GM12878 (cell line): ENCODE results near the gene ZNF445. TPM values are rescaled to one million over a fixed set of nuclear protein-coding genes. Genes with fewer than 3 reads are reported as not detected.

Experiments
- ATAC-seq: fragments of 200-7000 bp; cut with Tn5 transposase; 3 replicates; pipeline ENCODE4 v1.9.1; 2020; ENCODE audit warnings: mild to moderate bottlenecking, moderate library complexity
- BruUV-seq: library from RNA; stranded (reverse); fragments of 400-500 nt; replicated peaks from 2 replicates; lab custom pipeline; 2021; lab: Mats Ljungman, UMichigan
- CTCF ChIA-PET: fragments of 300-600 bp; sonication (Branson Sonifier 250); formaldehyde crosslinking; extraction: SDS; loops from one replicate; lab custom pipeline; 2021; ENCODE audit warnings: inconsistent platforms; lab: Yijun Ruan, JAX
- POLR2A ChIA-PET: fragments of 350-600 bp; formaldehyde crosslinking; extraction: SDS; loops from one replicate; lab custom pipeline; 2021; ENCODE audit warnings: inconsistent platforms; lab: Charles Lee
- RAD21 ChIA-PET: fragments of 300-600 bp; sonication (Branson Sonifier 250); formaldehyde crosslinking; loops from one replicate; lab custom pipeline; 2023; ENCODE audit warnings: antibody characterized with exemption; ENCODE audit not compliant: unreplicated experiment; lab: Charles Lee
- SMC1A ChIA-PET: fragments of 300-600 bp; sonication (Branson Sonifier 250); formaldehyde crosslinking; loops from one replicate; lab custom pipeline; 2023; ENCODE audit not compliant: unreplicated experiment, uncharacterized antibody; lab: Charles Lee
- DNase-seq: peaks from one replicate; pipeline ENCODE4 v3.0.0-alpha.2; 2011; ENCODE audit warnings: low read depth, low spot score
- FAIRE-seq: peaks from 3 replicates; lab custom pipeline; 2011; peaks lifted over from hg19 to GRCh38; lab: Jason Lieb, UNC
- H2AFZ ChIP-seq: 2 replicates; pipeline ENCODE4 v1.6.0; 2011; ENCODE audit warnings: low read depth, low read length, control low read depth; ENCODE audit not compliant: control insufficient read depth
- H3K27ac ChIP-seq: 2 replicates; pipeline ENCODE4 v1.5.1; 2011; ENCODE audit warnings: control low read depth; ENCODE audit not compliant: control insufficient read depth, insufficient read depth
- H3K27me3 ChIP-seq, 2 experiments: replicated peaks in 1 of 2; 2 replicates each; pipeline versions ENCODE4 v1.6.0 to v1.6.1; 2011; ENCODE audit warnings: low read length in 1 of 2; ENCODE audit not compliant: control insufficient read depth in 2 of 2, insufficient read depth in 2 of 2
- H3K36me3 ChIP-seq, 2 experiments: 2 replicates each; pipeline ENCODE4 v1.5.1; 2011; ENCODE audit warnings: low read length in 1 of 2; ENCODE audit not compliant: control insufficient read depth in 2 of 2, insufficient read depth in 2 of 2
- H3K4me1 ChIP-seq: 2 replicates; pipeline ENCODE4 v1.6.1; 2011; ENCODE audit warnings: mild to moderate bottlenecking, low read length, moderate library complexity, mixed read lengths; ENCODE audit not compliant: control insufficient read depth, insufficient read depth
- H3K4me2 ChIP-seq: 2 replicates; pipeline ENCODE4 v1.6.0; 2011; ENCODE audit warnings: control low read depth; ENCODE audit not compliant: control insufficient read depth, insufficient read depth
- H3K4me3 ChIP-seq: fragments of 200-600 bp; sonication (generic); 2 replicates; pipeline ENCODE4 v1.5.1; 2016
- H3K79me2 ChIP-seq: 2 replicates; pipeline ENCODE4 v1.6.0; 2011; ENCODE audit warnings: low read length; ENCODE audit not compliant: control insufficient read depth, insufficient read depth
- H3K9ac ChIP-seq: 2 replicates; pipeline ENCODE4 v1.8.0; 2011; ENCODE audit warnings: low read length, control low read depth, mixed read lengths; ENCODE audit not compliant: control insufficient read depth, insufficient read depth
- H3K9me3 ChIP-seq: replicated peaks from 3 replicates; pipeline ENCODE4 v1.5.1; 2011; ENCODE audit warnings: mild to moderate bottlenecking, low read length; ENCODE audit not compliant: control insufficient read depth, insufficient read depth
- H4K20me1 ChIP-seq: 2 replicates; pipeline ENCODE4 v1.6.0; 2011; ENCODE audit not compliant: control insufficient read depth, insufficient read depth
- ATF7 ChIP-seq: fragments of 450-650 bp; IDR thresholded peaks from 2 replicates; pipeline ENCODE4 v1.6.1; 2016; ENCODE audit warnings: low read depth, mild to moderate bottlenecking
- BCL3 ChIP-seq: IDR thresholded peaks from 2 replicates; pipeline ENCODE4 v1.6.1; 2011; ENCODE audit warnings: borderline replicate concordance, low read depth, mild to moderate bottlenecking, moderate library complexity, low read length; ENCODE audit not compliant: insufficient read depth, poor library complexity, severe bottlenecking
- BMI1 ChIP-seq: fragments of 450-650 bp; IDR thresholded peaks from 2 replicates; pipeline ENCODE4 v1.6.1; 2016; ENCODE audit warnings: mild to moderate bottlenecking, moderate library complexity, borderline replicate concordance
- CBFB ChIP-seq: IDR thresholded peaks from 2 replicates; pipeline ENCODE4 v1.6.1; 2016; ENCODE audit warnings: antibody characterized with exemption, low read depth
- CTCF ChIP-seq, 3 experiments: IDR thresholded peaks in 2 of 3; conservative IDR thresholded peaks in 1 of 3; 2 replicates each; pipeline ENCODE4 v1.5.1; 2011; ENCODE audit warnings: low read depth in 3 of 3, low read length in 3 of 3, mild to moderate bottlenecking in 3 of 3, control low read depth in 2 of 3, moderate library complexity in 2 of 3, inconsistent platforms in 1 of 3, mixed read lengths in 1 of 3; ENCODE audit not compliant: control insufficient read depth in 2 of 3, insufficient read depth in 1 of 3; ENCODE audit errors: extremely low read depth in 1 of 3
- CUX1 ChIP-seq: IDR thresholded peaks from 2 replicates; pipeline ENCODE4 v1.6.1; 2012; ENCODE audit warnings: improper control_type of control experiment, low read depth, low read length; ENCODE audit not compliant: insufficient replicate concordance
- EGR1 ChIP-seq, 2 experiments: IDR thresholded peaks; 1 replicate in 1 of 2; 2 replicates in 1 of 2; pipeline ENCODE4 v1.6.1; 2011 to 2012; ENCODE audit warnings: low read depth in 2 of 2, low read length in 2 of 2, borderline replicate concordance in 1 of 2, mild to moderate bottlenecking in 1 of 2, moderate library complexity in 1 of 2
- HDAC6 ChIP-seq: fragments of 200-600 bp; sonication (generic); IDR thresholded peaks from one replicate; pipeline ENCODE4 v1.8.0; 2017; ENCODE audit warnings: antibody characterized with exemption; ENCODE audit not compliant: unreplicated experiment
- IRF4 ChIP-seq: IDR thresholded peaks from 2 replicates; pipeline ENCODE4 v1.6.1; 2011; ENCODE audit warnings: low read depth, low read length
- JUND ChIP-seq: IDR thresholded peaks from 2 replicates; pipeline ENCODE4 v1.6.1; 2012; ENCODE audit warnings: low read depth, mild to moderate bottlenecking, low read length, improper control_type of control experiment, moderate library complexity
- LARP7 ChIP-seq: fragments of 450-650 bp; IDR thresholded peaks from 2 replicates; pipeline ENCODE4 v1.6.1; 2017; ENCODE audit warnings: mild to moderate bottlenecking
- MTA3 ChIP-seq: IDR thresholded peaks from 2 replicates; pipeline ENCODE4 v1.6.1; 2012; ENCODE audit warnings: low read length, inconsistent platforms, borderline replicate concordance
- RAD51 ChIP-seq: fragments of 450-650 bp; IDR thresholded peaks from 2 replicates; pipeline ENCODE4 v1.6.1; 2016; ENCODE audit warnings: moderate library complexity, mild to moderate bottlenecking, inconsistent platforms
- TCF12 ChIP-seq: IDR thresholded peaks from 2 replicates; pipeline ENCODE4 v1.6.1; 2011; ENCODE audit warnings: low read depth, mild to moderate bottlenecking, low read length
- ZSCAN29 ChIP-seq: fragments of 450-650 bp; IDR thresholded peaks from 2 replicates; pipeline ENCODE4 v1.6.1; 2017; ENCODE audit warnings: mild to moderate bottlenecking, moderate library complexity
- WGBS: methylation state at CpG from one replicate; pipeline ENCODE4 v1.1.6; 2016; ENCODE audit warnings: low lambda C conversion rate; ENCODE audit not compliant: insufficient replicate concordance, insufficient coverage; ENCODE audit errors: missing lambda C conversion rate; 5-methylcytosine and 5-hydroxymethylcytosine counted together
- in situ Hi-C: fragments of 300-500 bp; cut with MboI; formaldehyde crosslinking; loops from 9 replicates; pipeline ENCODE4 v1.14.3; 2018; ENCODE audit warnings: mixed read lengths
- intact Hi-C: fragments of 100-400 bp; cut with micrococcal nuclease; formaldehyde crosslinking; loops from one replicate; pipeline ENCODE4 v1.14.2; 2022; ENCODE audit not compliant: unreplicated experiment
- polyA plus RNA-seq, 11 experiments: library from polyadenylated mRNA; depleted of rRNA in 4 of 11; unstranded in 6 of 11; stranded (reverse) in 5 of 11; fragments of >200 nt; fragmentation: Nextera tagmentation in 4 of 11; fragmentation: Illumina TruSeq in 1 of 11; extraction: Ambion mirVana in 4 of 11; extraction: Trizol in 1 of 11; gene quantifications; 1 replicate in 1 of 11; 2 replicates in 10 of 11; pipeline versions ENCODE4 v1.2.1 to v1.2.3, GENCODE V29; 2011 to 2016; ENCODE audit warnings: inconsistent platforms in 2 of 11, missing spikeins in 2 of 11, low read depth in 1 of 11
- total RNA-seq, 4 experiments: library from RNA; depleted of rRNA in 3 of 4; stranded (reverse); fragments of >200 nt in 3 of 4; fragmentation: Illumina TruSeq in 1 of 4; extraction: Trizol in 1 of 4; gene quantifications; 2 replicates each; pipeline versions ENCODE4 v1.2.1 to v1.2.3, GENCODE V29; 2013 to 2021

ZNF445 gene
- total and polyA plus RNA-seq, 10 of the 15 experiments (the other 5 are each of a cell fraction or from before 2014, with no cell fraction given) = 0.80 to 14.4 (median 5.6) TPM

GRCh38 chr3:44411031-44411645, 66.3 kb downstream of the ZNF445 start:
- no peaks in the 10 kb centered on the region for H3K36me3 ChIP-seq
- no peak overlapping the region for H3K27ac ChIP-seq
- H3K9ac ChIP-seq = no peak overlapping the region
- whole genome bisulfite sequencing = 69% methylated on average over 11 of the region's 11 CpGs
- H4K20me1 ChIP-seq = no peaks in the 10 kb centered on the region
- DNase-seq = no peak
- no peak overlapping the region for H3K4me3 ChIP-seq
- ChIA-PET RAD21 (no interaction called here), POLR2A (no interaction called here), CTCF (no interaction called here), SMC1A (no interaction called here)
- H3K79me2 ChIP-seq = no peaks in the 10 kb centered on the region
- no peaks in the 10 kb centered on the region for H3K27me3 ChIP-seq
- intact Hi-C loops (no loop called here), in situ Hi-C loops (no loop called here)
- no peak overlapping the region for H2AFZ ChIP-seq
- no peak for FAIRE-seq
- H3K9me3 ChIP-seq = no peaks in the 10 kb centered on the region
- no peak overlapping the region for H3K4me2 ChIP-seq
- no peak for ATAC-seq
- BruUV-seq = no TSS peak
- no peaks in the 10 kb centered on the region for H3K4me1 ChIP-seq
- TF ChIP-seq CBFB (no peak), ATF7 (no peak), ZSCAN29 (no peak), EGR1 (IDR thresholded peaks at IDR 0.05; ENCODE audit: borderline replicate concordance in 1 of 2, low read depth in 2 of 2, low read length in 2 of 2) (no peak), CUX1 (no peak), MTA3 (no peak), TCF12 (no peak), HDAC6 (no peak), BCL3 (no peak), CTCF (IDR thresholded peaks at IDR 0.05 in 2 of 3, conservative IDR thresholded peaks at IDR 0.05 in 1 of 3; ENCODE audit: control insufficient read depth in 2 of 3, extremely low read depth in 1 of 3, insufficient read depth in 1 of 3, low read depth in 3 of 3, low read length in 3 of 3) (no peak), LARP7 (no peak), BMI1 (no peak), IRF4 (no peak), RAD51 (no peak), JUND (no peak)
